HL-60 (cell line): ENCODE results near the gene DYRK1A.

Experiments
- DNase-seq, 2 experiments: peaks; one replicate each; pipeline ENCODE4 v3.0.0-alpha.2; 2010 to 2020; ENCODE audit warnings: low read depth in 1 of 2, low spot score in 1 of 2
- H3K27ac ChIP-seq: fragments of 250-450 bp; sonication (Bioruptor Pico); replicated peaks from 2 replicates; pipeline ENCODE4 v1.5.1; 2020; ENCODE audit warnings: mild to moderate bottlenecking, moderate library complexity
- H3K27me3 ChIP-seq: fragments of 250-450 bp; sonication (Bioruptor Pico); 2 replicates; pipeline ENCODE4 v1.5.1; 2021; ENCODE audit warnings: mild to moderate bottlenecking, moderate library complexity; ENCODE audit not compliant: insufficient read depth, poor library complexity, severe bottlenecking
- H3K4me3 ChIP-seq: replicated peaks from 2 replicates; pipeline ENCODE4 v1.5.1; 2011; ENCODE audit warnings: mild to moderate bottlenecking, control low read depth, low read length; ENCODE audit not compliant: insufficient read depth
- GABPA ChIP-seq: IDR thresholded peaks from 2 replicates; pipeline ENCODE4 v1.6.1; 2012; ENCODE audit warnings: low read depth
- POLR2AphosphoS5 ChIP-seq: IDR thresholded peaks from 2 replicates; pipeline ENCODE4 v1.6.1; 2012; ENCODE audit warnings: low read depth
- SPI1 ChIP-seq: IDR thresholded peaks from 2 replicates; pipeline ENCODE4 v1.6.1; 2012; ENCODE audit warnings: low read depth, mild to moderate bottlenecking, borderline replicate concordance
- TF ChIP-seq, protein P1 (sequence below): IDR thresholded peaks from one replicate; pipeline ENCODE4 v1.5.1; 2011; ENCODE audit warnings: low read length, control low read depth, inconsistent platforms; ENCODE audit not compliant: insufficient read depth
- TF ChIP-seq, protein P2 (sequence below): IDR thresholded peaks from 2 replicates; pipeline ENCODE4 v1.6.1; 2012; ENCODE audit warnings: low read depth; ENCODE audit not compliant: insufficient replicate concordance

DYRK1A gene

DNA sequence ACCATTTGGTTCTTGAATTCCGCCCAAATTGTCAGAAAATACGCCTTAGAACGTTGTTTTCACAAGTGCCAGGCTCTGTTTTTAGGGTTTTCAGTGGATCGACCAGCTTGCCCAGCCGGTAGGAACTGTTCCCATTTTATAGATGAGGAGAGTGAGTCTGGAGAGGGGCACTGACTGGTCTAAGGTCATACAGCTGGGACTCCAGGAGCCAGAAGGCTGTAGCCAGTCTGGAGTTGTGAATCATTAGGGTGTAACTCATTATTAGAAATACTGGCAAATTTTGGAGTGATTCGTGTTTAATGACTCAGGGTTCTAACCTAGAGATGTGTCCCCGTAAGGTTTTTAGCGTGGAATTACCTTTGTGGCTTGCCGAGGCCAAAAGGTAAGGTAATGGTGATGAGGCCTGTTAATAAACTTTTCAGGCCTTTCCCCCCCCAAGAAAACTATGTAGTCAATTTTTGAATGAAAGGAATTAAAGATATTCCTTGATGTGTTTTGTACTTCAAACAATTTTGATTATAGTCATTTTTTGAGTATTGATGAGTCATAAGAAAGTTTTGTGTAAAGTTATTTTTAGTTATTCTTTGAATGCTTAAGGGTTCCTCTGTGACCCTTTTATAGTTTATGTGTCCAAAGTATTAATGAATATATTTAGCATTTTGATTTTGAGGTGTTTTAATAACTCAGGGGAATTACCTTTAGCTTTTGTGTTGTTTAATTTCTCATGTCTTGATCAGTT is 2.1 kb downstream of the DYRK1A start:
- Histone ChIP-seq H3K27ac (peak overlapping the region; percentile 69), H3K4me3 (peak overlapping the region; percentile 63), H3K27me3 (no peaks in the 10 kb centered on the region)
- no peak for DNase-seq
- TF ChIP-seq, protein P1, sequence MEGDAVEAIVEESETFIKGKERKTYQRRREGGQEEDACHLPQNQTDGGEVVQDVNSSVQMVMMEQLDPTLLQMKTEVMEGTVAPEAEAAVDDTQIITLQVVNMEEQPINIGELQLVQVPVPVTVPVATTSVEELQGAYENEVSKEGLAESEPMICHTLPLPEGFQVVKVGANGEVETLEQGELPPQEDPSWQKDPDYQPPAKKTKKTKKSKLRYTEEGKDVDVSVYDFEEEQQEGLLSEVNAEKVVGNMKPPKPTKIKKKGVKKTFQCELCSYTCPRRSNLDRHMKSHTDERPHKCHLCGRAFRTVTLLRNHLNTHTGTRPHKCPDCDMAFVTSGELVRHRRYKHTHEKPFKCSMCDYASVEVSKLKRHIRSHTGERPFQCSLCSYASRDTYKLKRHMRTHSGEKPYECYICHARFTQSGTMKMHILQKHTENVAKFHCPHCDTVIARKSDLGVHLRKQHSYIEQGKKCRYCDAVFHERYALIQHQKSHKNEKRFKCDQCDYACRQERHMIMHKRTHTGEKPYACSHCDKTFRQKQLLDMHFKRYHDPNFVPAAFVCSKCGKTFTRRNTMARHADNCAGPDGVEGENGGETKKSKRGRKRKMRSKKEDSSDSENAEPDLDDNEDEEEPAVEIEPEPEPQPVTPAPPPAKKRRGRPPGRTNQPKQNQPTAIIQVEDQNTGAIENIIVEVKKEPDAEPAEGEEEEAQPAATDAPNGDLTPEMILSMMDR = no peak
- TF ChIP-seq POLR2AphosphoS5 (no peak), SPI1 (no peak), GABPA (no peak)
- TF ChIP-seq, protein P2, sequence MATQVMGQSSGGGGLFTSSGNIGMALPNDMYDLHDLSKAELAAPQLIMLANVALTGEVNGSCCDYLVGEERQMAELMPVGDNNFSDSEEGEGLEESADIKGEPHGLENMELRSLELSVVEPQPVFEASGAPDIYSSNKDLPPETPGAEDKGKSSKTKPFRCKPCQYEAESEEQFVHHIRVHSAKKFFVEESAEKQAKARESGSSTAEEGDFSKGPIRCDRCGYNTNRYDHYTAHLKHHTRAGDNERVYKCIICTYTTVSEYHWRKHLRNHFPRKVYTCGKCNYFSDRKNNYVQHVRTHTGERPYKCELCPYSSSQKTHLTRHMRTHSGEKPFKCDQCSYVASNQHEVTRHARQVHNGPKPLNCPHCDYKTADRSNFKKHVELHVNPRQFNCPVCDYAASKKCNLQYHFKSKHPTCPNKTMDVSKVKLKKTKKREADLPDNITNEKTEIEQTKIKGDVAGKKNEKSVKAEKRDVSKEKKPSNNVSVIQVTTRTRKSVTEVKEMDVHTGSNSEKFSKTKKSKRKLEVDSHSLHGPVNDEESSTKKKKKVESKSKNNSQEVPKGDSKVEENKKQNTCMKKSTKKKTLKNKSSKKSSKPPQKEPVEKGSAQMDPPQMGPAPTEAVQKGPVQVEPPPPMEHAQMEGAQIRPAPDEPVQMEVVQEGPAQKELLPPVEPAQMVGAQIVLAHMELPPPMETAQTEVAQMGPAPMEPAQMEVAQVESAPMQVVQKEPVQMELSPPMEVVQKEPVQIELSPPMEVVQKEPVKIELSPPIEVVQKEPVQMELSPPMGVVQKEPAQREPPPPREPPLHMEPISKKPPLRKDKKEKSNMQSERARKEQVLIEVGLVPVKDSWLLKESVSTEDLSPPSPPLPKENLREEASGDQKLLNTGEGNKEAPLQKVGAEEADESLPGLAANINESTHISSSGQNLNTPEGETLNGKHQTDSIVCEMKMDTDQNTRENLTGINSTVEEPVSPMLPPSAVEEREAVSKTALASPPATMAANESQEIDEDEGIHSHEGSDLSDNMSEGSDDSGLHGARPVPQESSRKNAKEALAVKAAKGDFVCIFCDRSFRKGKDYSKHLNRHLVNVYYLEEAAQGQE = no peak

DNA sequence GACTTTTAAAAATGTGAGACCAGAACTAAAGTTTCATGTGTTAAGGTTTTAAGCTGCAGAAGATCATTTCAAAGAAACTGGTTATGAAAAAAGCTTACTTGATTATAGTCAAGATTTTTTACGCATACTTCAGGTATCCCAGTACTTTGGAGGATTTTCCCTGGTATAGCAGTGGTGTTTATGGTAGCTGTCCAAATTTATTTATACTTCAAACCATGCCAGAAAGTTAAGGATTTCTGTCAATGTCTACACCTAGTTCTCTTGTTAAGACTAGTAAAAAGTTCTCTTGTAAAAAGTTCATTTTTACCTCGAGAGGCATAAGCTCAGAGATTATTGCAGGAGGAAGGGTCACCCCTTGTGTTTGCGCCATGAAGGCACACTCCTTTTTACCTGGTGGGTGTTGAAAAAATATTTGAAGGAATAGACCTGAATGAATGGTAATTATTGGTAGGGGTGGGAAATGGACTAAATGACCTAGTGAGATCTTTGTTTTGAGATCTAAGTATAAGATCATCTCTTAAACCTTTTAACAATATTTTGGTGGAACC is 2.8 kb downstream of the DYRK1A start:
- no peak for DNase-seq
- TF ChIP-seq POLR2AphosphoS5 = no peak
- TF ChIP-seq, protein P2 = peak; percentile 49
- peak overlapping the region; percentile 69 for H3K27ac ChIP-seq
- H3K27me3 ChIP-seq = no peaks in the 10 kb centered on the region
- H3K4me3 ChIP-seq = peak overlapping the region; percentile 5

DNA sequence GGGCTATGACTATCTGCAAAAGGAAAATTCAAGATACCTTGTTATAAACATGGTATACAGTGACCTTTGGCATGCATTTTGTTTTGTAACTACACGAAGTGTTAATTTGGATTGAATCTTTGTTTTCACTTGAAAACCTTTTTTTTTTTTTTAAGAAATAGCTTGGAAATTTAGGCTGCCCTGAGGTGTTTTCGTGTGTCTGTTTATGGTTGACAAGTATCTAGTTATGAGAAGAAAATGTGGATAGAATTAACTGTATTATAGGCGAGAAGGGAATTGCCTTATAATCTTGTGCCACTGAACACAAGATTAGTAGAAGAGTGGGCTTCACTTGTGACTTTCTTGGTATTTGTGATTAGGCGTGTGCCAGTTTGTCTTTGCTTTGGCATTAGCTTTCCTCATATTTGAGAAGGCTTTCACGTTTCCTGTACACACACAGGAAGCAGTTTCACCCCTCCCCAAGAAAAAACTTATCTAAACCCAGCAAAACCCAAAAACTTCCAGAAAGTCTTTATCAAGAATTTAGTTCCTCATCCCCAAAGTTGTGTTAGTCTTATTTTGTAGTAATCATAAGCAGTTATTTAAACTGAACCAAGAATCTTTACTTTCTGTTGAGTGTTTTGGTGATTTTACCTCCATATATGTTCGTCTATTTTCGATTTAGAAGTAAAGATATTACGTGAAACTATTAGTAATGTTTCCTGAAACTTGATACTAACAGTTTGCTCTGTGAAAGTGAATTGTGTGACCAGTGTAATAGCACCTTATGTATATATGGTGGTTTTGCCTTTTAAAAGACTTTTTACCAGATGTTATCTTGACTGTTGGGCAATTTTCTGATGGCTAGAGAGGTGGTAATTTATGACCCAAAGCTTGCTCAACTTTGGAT is 3.8 kb downstream of the DYRK1A start:
- TF ChIP-seq GABPA = no peak
- TF ChIP-seq SPI1 = no peak
- TF ChIP-seq, protein P2 = no peak
- TF ChIP-seq, protein P1 = no peak
- no peak for TF ChIP-seq POLR2AphosphoS5
- H3K27ac ChIP-seq = peak overlapping the region; percentile 69
- no peak for DNase-seq
- no peaks in the 10 kb centered on the region for H3K27me3 ChIP-seq
- H3K4me3 ChIP-seq = peak overlapping the region; percentile 1
